Panc1 (cell line): ENCODE data around the gene IDNK. TPM values are rescaled to one million over a fixed set of nuclear protein-coding genes. Genes with fewer than 3 reads are reported as not detected.

Experiments
- ATAC-seq: fragments of 200-7000 bp; cut with Tn5 transposase; 2 replicates; pipeline ENCODE4 v1.9.1; 2020; ENCODE audit warnings: mild to moderate bottlenecking, moderate library complexity
- BruUV-seq: library from RNA; stranded (reverse); fragments of 400-500 nt; replicated peaks from 2 replicates; lab custom pipeline; 2021; lab: Mats Ljungman, UMichigan
- CTCF ChIA-PET: fragments of 300-600 bp; sonication (Branson Sonifier 250); formaldehyde crosslinking; loops from one replicate; lab custom pipeline; 2022; ENCODE audit warnings: antibody characterized with exemption; lab: Charles Lee
- POLR2A ChIA-PET: fragments of 300-600 bp; sonication (Branson Sonifier 250); formaldehyde crosslinking; loops from one replicate; lab custom pipeline; 2022; ENCODE audit warnings: antibody characterized with exemption; lab: Charles Lee
- DNase-seq: peaks from one replicate; pipeline ENCODE4 v3.0.0-alpha.2; 2010; ENCODE audit warnings: low read depth, low spot score
- H3K27ac ChIP-seq: 2 replicates; pipeline ENCODE4 v1.5.1; 2011; ENCODE audit warnings: mild to moderate bottlenecking, low read length, inconsistent platforms
- H3K27me3 ChIP-seq: fragments of 200-500 bp; sonication (Bioruptor generic); 2 replicates; pipeline ENCODE4 v1.6.0; 2014; ENCODE audit warnings: low read length, inconsistent platforms; ENCODE audit not compliant: control insufficient read depth, insufficient read depth
- H3K36me3 ChIP-seq: fragments of 200-500 bp; sonication (Bioruptor generic); 2 replicates; pipeline ENCODE4 v1.5.1; 2014; ENCODE audit warnings: inconsistent platforms, mild to moderate bottlenecking, low read length, moderate library complexity; ENCODE audit not compliant: control insufficient read depth, insufficient read depth
- H3K4me1 ChIP-seq: 2 replicates; pipeline ENCODE4 v1.5.1; 2011; ENCODE audit warnings: inconsistent platforms, mild to moderate bottlenecking, low read length, moderate library complexity; ENCODE audit not compliant: control insufficient read depth, insufficient read depth
- H3K4me3 ChIP-seq, 2 experiments: 2 replicates each; pipeline ENCODE4 v1.5.1; 2011 to 2012; ENCODE audit warnings: low read depth in 2 of 2, low read length in 2 of 2, mild to moderate bottlenecking in 2 of 2, inconsistent platforms in 1 of 2, moderate library complexity in 1 of 2
- H3K9me3 ChIP-seq: fragments of 200-500 bp; sonication (Bioruptor generic); 2 replicates; pipeline ENCODE4 v1.5.1; 2014; ENCODE audit warnings: low read depth, mild to moderate bottlenecking, inconsistent platforms, low read length, moderate library complexity; ENCODE audit not compliant: control insufficient read depth, insufficient read depth
- POLR2AphosphoS5 ChIP-seq: IDR thresholded peaks from 2 replicates; pipeline ENCODE4 v1.6.1; 2012; ENCODE audit warnings: mild to moderate bottlenecking, low read depth, low read length, moderate library complexity
- REST ChIP-seq, 2 experiments: IDR thresholded peaks; 2 replicates each; pipeline ENCODE4 v1.6.1; 2011 to 2012; ENCODE audit warnings: low read depth in 2 of 2, control low read depth in 1 of 2, low read length in 1 of 2, mild to moderate bottlenecking in 1 of 2, moderate library complexity in 1 of 2; ENCODE audit not compliant: insufficient read depth in 1 of 2
- SIN3A ChIP-seq: IDR thresholded peaks from 2 replicates; pipeline ENCODE4 v1.6.1; 2012; ENCODE audit warnings: low read depth, mild to moderate bottlenecking, low read length, moderate library complexity, borderline replicate concordance; ENCODE audit not compliant: insufficient read depth
- TCF7L2 ChIP-seq: IDR thresholded peaks from 2 replicates; pipeline ENCODE4 v1.6.1; 2011; ENCODE audit warnings: mild to moderate bottlenecking, low read depth, low read length, inconsistent platforms
- in situ Hi-C: cut with HindIII; loops from 2 replicates; pipeline ENCODE4 v1.10.0; 2016; ENCODE audit warnings: low sequenced_read_pairs, low pct_unique_long_range_greater_than_20kb
- intact Hi-C: fragments of 100-400 bp; cut with micrococcal nuclease; formaldehyde crosslinking; loops from one replicate; pipeline ENCODE4 v1.10.0; 2022; ENCODE audit not compliant: unreplicated experiment
- total RNA-seq: library from RNA; stranded (reverse); gene quantifications from one replicate; pipeline ENCODE4 v1.2.1, GENCODE V29; 2021; ENCODE audit not compliant: unreplicated experiment
- TF ChIP-seq, protein P1 (sequence below): fragments of 450-650 bp; IDR thresholded peaks from 2 replicates; pipeline ENCODE4 v1.5.1; 2017; ENCODE audit warnings: mild to moderate bottlenecking

The IDNK gene
- total RNA-seq, 1 experiment from 2014 or later: 1.9 TPM

GRCh38 chr9:83646500-83647239 lies 23.7 kb downstream of the IDNK start:
- no peaks in the 10 kb centered on the region for H3K4me1 ChIP-seq
- intact Hi-C loops: loop anchor here (10.0 kb wide), 1 partner anchor 312 kb away; no protein-coding TSS in a partner anchor
- ChIA-PET POLR2A (no interaction called here), CTCF (no interaction called here)
- no TSS peak for BruUV-seq
- no peaks in the 10 kb centered on the region for H3K27me3 ChIP-seq
- H3K4me3 ChIP-seq: no peak overlapping the region
- H3K9me3 ChIP-seq: no peaks in the 10 kb centered on the region
- H3K36me3 ChIP-seq: no peaks in the 10 kb centered on the region
- in situ Hi-C loops: no loop called here
- TF ChIP-seq SIN3A: no peak
- TF ChIP-seq, protein P1, sequence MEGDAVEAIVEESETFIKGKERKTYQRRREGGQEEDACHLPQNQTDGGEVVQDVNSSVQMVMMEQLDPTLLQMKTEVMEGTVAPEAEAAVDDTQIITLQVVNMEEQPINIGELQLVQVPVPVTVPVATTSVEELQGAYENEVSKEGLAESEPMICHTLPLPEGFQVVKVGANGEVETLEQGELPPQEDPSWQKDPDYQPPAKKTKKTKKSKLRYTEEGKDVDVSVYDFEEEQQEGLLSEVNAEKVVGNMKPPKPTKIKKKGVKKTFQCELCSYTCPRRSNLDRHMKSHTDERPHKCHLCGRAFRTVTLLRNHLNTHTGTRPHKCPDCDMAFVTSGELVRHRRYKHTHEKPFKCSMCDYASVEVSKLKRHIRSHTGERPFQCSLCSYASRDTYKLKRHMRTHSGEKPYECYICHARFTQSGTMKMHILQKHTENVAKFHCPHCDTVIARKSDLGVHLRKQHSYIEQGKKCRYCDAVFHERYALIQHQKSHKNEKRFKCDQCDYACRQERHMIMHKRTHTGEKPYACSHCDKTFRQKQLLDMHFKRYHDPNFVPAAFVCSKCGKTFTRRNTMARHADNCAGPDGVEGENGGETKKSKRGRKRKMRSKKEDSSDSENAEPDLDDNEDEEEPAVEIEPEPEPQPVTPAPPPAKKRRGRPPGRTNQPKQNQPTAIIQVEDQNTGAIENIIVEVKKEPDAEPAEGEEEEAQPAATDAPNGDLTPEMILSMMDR: no peak
- no peak for TF ChIP-seq POLR2AphosphoS5
- no peak for TF ChIP-seq REST (IDR thresholded peaks at IDR 0.05; ENCODE audit: insufficient read depth in 1 of 2, low read depth in 2 of 2, low read length in 1 of 2)
- TF ChIP-seq TCF7L2: no peak
- DNase-seq (no peak), ATAC-seq (no peak)
- H3K27ac ChIP-seq: no peak overlapping the region

GRCh38 chr9:83649080-83649479 lies 26.1 kb downstream of the IDNK start:
- Histone ChIP-seq H3K27ac (no peak overlapping the region), H3K9me3 (no peaks in the 10 kb centered on the region), H3K27me3 (no peaks in the 10 kb centered on the region), H3K4me3 (no peak overlapping the region), H3K36me3 (peaks cover 3% of the 10 kb centered on the region; the same call in 1 of the 2 replicates), H3K4me1 (no peaks in the 10 kb centered on the region)
- peak; percentile 17 for DNase-seq
- intact Hi-C loops: loop anchor here (10.0 kb wide), 1 partner anchor 314 kb away; no protein-coding TSS in a partner anchor
- no TSS peak for BruUV-seq
- TF ChIP-seq SIN3A (no peak), TCF7L2 (no peak), REST (IDR thresholded peaks at IDR 0.05; ENCODE audit: insufficient read depth in 1 of 2, low read depth in 2 of 2, low read length in 1 of 2) (no peak), POLR2AphosphoS5 (no peak)
- TF ChIP-seq, protein P1: peak; percentile 82
- in situ Hi-C loops: no loop called here
- ChIA-PET CTCF (interaction anchor here (1.0 kb wide), 1 partner anchor 28 kb away, joined by 6 read pairs; no protein-coding TSS in a partner anchor), POLR2A (interaction anchor here (0.6 kb wide), 1 partner anchor 8 kb away, joined by 6 read pairs; no protein-coding TSS in a partner anchor)
- peak; percentile 89 for ATAC-seq
